ENCODE measurements around the gene SNX10. TPM values are rescaled to one million over a fixed set of nuclear protein-coding genes. Genes with fewer than 3 reads are reported as not detected.

The SNX10 gene
- polyA plus RNA-seq, 3 donors = 68.0 to 250 (median 219) TPM

DNA sequence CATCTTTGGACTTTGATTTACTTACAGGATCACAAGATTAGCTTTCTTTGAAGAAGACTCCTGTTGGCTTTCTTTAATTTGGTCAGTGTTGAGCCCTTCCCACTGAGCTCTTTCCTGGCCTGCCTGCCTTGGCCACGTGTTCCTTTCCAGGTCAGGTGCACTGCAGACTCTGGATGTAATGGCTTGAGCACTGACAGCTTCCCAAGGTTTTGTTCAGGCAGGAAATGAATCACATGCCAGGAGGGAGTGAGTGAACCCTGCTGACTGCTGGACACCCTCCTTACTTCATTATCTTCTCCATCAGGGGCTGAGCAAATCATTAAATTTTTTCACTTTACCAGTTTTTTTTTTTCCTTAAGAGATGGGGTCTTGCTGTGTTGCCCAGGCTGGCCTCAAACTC, 29.8 kb downstream of the SNX10 start:
- TF ChIP-seq, protein P1, sequence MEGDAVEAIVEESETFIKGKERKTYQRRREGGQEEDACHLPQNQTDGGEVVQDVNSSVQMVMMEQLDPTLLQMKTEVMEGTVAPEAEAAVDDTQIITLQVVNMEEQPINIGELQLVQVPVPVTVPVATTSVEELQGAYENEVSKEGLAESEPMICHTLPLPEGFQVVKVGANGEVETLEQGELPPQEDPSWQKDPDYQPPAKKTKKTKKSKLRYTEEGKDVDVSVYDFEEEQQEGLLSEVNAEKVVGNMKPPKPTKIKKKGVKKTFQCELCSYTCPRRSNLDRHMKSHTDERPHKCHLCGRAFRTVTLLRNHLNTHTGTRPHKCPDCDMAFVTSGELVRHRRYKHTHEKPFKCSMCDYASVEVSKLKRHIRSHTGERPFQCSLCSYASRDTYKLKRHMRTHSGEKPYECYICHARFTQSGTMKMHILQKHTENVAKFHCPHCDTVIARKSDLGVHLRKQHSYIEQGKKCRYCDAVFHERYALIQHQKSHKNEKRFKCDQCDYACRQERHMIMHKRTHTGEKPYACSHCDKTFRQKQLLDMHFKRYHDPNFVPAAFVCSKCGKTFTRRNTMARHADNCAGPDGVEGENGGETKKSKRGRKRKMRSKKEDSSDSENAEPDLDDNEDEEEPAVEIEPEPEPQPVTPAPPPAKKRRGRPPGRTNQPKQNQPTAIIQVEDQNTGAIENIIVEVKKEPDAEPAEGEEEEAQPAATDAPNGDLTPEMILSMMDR (IDR thresholded peaks at IDR 0.05) = no peak
- H3K4me1 Mint-ChIP-seq = peaks cover 66% of the 10 kb centered on the region
- Histone ChIP-seq H3K4me3 (replicated peaks in 1 of 3; ENCODE audit: low read depth in 2 of 3, low read length in 3 of 3) (no peak overlapping the region), H3K36me3 (replicated peaks in 1 of 2; ENCODE audit: control insufficient read depth in 1 of 2, insufficient read depth in 2 of 2, low read length in 2 of 2) (peaks cover 11 to 37% of the 10 kb centered on the region in 2 donors), H3K79me2 (ENCODE audit: insufficient read depth, low read length) (peaks cover 97% of the 10 kb centered on the region), H3K4me1 (ENCODE audit: control insufficient read depth in 1 of 2, insufficient read depth in 2 of 2, low read length in 2 of 2) (peaks cover 45 to 50% of the 10 kb centered on the region in 2 donors), H4K20me1 (ENCODE audit: insufficient read depth, low read length) (peaks cover 15% of the 10 kb centered on the region), H3K27me3 (ENCODE audit: control insufficient read depth in 2 of 2, insufficient read depth in 2 of 2, low read length in 2 of 2) (no peaks in the 10 kb centered on the region), H3K9ac (ENCODE audit: insufficient read depth, low read length, poor library complexity, severe bottlenecking) (no peak overlapping the region), H2AFZ (ENCODE audit: insufficient read depth, low read depth, low read length, poor library complexity, severe bottlenecking) (no peak overlapping the region), H3K27ac (ENCODE audit: low read depth in 1 of 2, low read length in 2 of 2) (peak overlapping the region in 1 of 2 donors; percentile 37), H3K9me3 (replicated peaks in 1 of 2; ENCODE audit: control insufficient read depth in 1 of 2, insufficient read depth in 1 of 2, low read length in 2 of 2) (no peaks in the 10 kb centered on the region), H3K4me2 (replicated peaks; ENCODE audit: extremely low read depth, low read length, poor library complexity, severe bottlenecking) (no peak overlapping the region)
- WGBS (ENCODE audit: insufficient coverage) = 100% methylated on average over 1 of the region's 1 CpG
- no peaks in the 10 kb centered on the region for H3K9me3 Mint-ChIP-seq
- H3K27ac Mint-ChIP-seq = peak overlapping the region in 5 of 7 donors; percentile 14 to 58 (median 38)
- DNase-seq = no peak
- H3K27me3 Mint-ChIP-seq (ENCODE audit: low read depth in 3 of 3) = no peaks in the 10 kb centered on the region
- H3K4me3 Mint-ChIP-seq = no peak overlapping the region
- intact Hi-C loops (cut with micrococcal nuclease) = no loop called here
- H3K36me3 Mint-ChIP-seq = peaks cover 42 to 54% of the 10 kb centered on the region in 2 donors

DNA sequence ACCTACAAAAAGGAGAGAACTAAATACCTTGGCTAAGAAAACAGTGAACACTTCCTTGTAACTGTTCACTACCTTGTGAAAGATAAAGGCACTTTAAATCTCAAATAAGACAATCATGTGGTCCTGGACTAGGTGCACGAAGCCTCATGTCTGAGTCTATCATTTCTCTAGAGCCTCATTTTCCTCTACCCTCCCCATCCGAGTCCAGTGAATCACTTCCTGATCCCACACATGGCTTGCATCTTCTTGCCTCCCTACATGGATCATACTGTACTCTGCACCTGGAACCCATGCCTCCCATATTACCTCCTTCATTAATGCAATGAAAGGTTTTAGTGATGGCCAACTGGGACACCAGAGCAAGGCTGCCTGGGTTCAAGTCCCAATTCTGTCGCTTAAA, 34.5 kb downstream of the SNX10 start:
- no peak for DNase-seq
- peaks cover 11 to 19% of the 10 kb centered on the region in 2 donors for H3K36me3 ChIP-seq (replicated peaks in 1 of 2; ENCODE audit: control insufficient read depth in 1 of 2, insufficient read depth in 2 of 2, low read length in 2 of 2)
- Mint-ChIP-seq H3K36me3 (peaks cover 57 to 59% of the 10 kb centered on the region in 2 donors), H3K27me3 (ENCODE audit: low read depth in 3 of 3) (no peaks in the 10 kb centered on the region), H3K4me1 (peaks cover 60% of the 10 kb centered on the region), H3K4me3 (peak overlapping the region in 1 of 2 donors; percentile 10), H3K9me3 (peaks cover 0 to 3% (median 0%) of the 10 kb centered on the region in 7 donors), H3K27ac (peak overlapping the region in 3 of 7 donors; percentile 1 to 58 (median 26))
- H3K9me3 ChIP-seq (replicated peaks in 1 of 2; ENCODE audit: control insufficient read depth in 1 of 2, insufficient read depth in 1 of 2, low read length in 2 of 2) = no peaks in the 10 kb centered on the region
- no peak overlapping the region for H3K4me3 ChIP-seq (replicated peaks in 1 of 3; ENCODE audit: low read depth in 2 of 3, low read length in 3 of 3)
- no peak overlapping the region for H2AFZ ChIP-seq (ENCODE audit: insufficient read depth, low read depth, low read length, poor library complexity, severe bottlenecking)
- peak overlapping the region in 1 of 2 donors; percentile 7 for H3K27ac ChIP-seq (ENCODE audit: low read depth in 1 of 2, low read length in 2 of 2)
- peaks cover 20% of the 10 kb centered on the region for H4K20me1 ChIP-seq (ENCODE audit: insufficient read depth, low read length)
- WGBS (ENCODE audit: insufficient coverage) = 83% methylated on average over 2 of the region's 3 CpGs
- H3K27me3 ChIP-seq (ENCODE audit: control insufficient read depth in 2 of 2, insufficient read depth in 2 of 2, low read length in 2 of 2) = no peaks in the 10 kb centered on the region
- no peak overlapping the region for H3K4me2 ChIP-seq (replicated peaks; ENCODE audit: extremely low read depth, low read length, poor library complexity, severe bottlenecking)
- H3K79me2 ChIP-seq (ENCODE audit: insufficient read depth, low read length) = peaks cover 96% of the 10 kb centered on the region
- TF ChIP-seq, protein P1 (IDR thresholded peaks at IDR 0.05) = no peak
- intact Hi-C loops (cut with micrococcal nuclease) = no loop called here
- peaks cover 38 to 42% of the 10 kb centered on the region in 2 donors for H3K4me1 ChIP-seq (ENCODE audit: control insufficient read depth in 1 of 2, insufficient read depth in 2 of 2, low read length in 2 of 2)
- no peak overlapping the region for H3K9ac ChIP-seq (ENCODE audit: insufficient read depth, low read length, poor library complexity, severe bottlenecking)
